ENCODE data around the gene CLCNKA. TPM values are rescaled to one million over a fixed set of nuclear protein-coding genes. Genes with fewer than 3 reads are reported as not detected.

Gene CLCNKA
- total and polyA plus RNA-seq, 3 donors from 2014 or later, result 6.5 to 9.9 (median 6.9) TPM

GRCh38 chr1:16078925-16079656 is 57.3 kb downstream of the CLCNKA start:
- Histone ChIP-seq H3K9me3 (no peaks in the 10 kb centered on the region), H3K27ac (peak overlapping the region in 1 of 2 donors; percentile 59), H3K36me3 (ENCODE audit: low read depth, missing control alignments) (no peaks in the 10 kb centered on the region), H3K4me3 (no peak overlapping the region), H3K27me3 (no peaks in the 10 kb centered on the region), H3K4me1 (peaks cover 13% of the 10 kb centered on the region)
- peak; percentile 89 for DNase-seq
- TF ChIP-seq CTCF (IDR thresholded peaks at IDR 0.05) (peak; percentile 84 to 92 (median 88)), POLR2A (IDR thresholded peaks at IDR 0.05) (no peak)
- WGBS, 2 donors, result 36 to 40% methylated on average over 7 to 10 of the region's 10 CpGs
- intact Hi-C loops (cut with DNase I; ENCODE audit: low total_unique reads), result loop anchor here (2.0 kb wide), 1 partner anchor 110 kb away; no protein-coding TSS in a partner anchor

- peak; percentile 60 for DNase-seq
- intact Hi-C loops (cut with DNase I; ENCODE audit: low total_unique reads), result loop anchor here (2.0 to 10.0 kb wide), 2 partner anchors 102 to 164 kb away; no protein-coding TSS in a partner anchor
- 79 to 86% methylated on average over 5 of the region's 5 CpGs for WGBS, 2 donors
- no peaks in the 10 kb centered on the region for H3K36me3 ChIP-seq (ENCODE audit: low read depth, missing control alignments)
- TF ChIP-seq CTCF (IDR thresholded peaks at IDR 0.05) (no peak), POLR2A (IDR thresholded peaks at IDR 0.05) (no peak)
- H3K9me3 ChIP-seq, result no peaks in the 10 kb centered on the region
- no peak overlapping the region for H3K27ac ChIP-seq
- H3K27me3 ChIP-seq, result no peaks in the 10 kb centered on the region
- H3K4me1 ChIP-seq, result peaks cover 9% of the 10 kb centered on the region
- no peak overlapping the region for H3K4me3 ChIP-seq
Measured at GRCh38 chr1:16080422-16081150, 58.8 kb downstream of the CLCNKA start.

- Histone ChIP-seq H3K9me3 (no peaks in the 10 kb centered on the region), H3K4me3 (no peak overlapping the region), H3K4me1 (peaks cover 9% of the 10 kb centered on the region), H3K27ac (no peak overlapping the region), H3K36me3 (ENCODE audit: low read depth, missing control alignments) (no peaks in the 10 kb centered on the region), H3K27me3 (no peaks in the 10 kb centered on the region)
- TF ChIP-seq CTCF (IDR thresholded peaks at IDR 0.05) (no peak), POLR2A (IDR thresholded peaks at IDR 0.05) (no peak)
- intact Hi-C loops (cut with DNase I; ENCODE audit: low total_unique reads), result loop anchor here (2.0 to 10.0 kb wide), 2 partner anchors 101 to 163 kb away; no protein-coding TSS in a partner anchor
- DNase-seq, result no peak
- whole genome bisulfite sequencing, 2 donors, result 85 to 87% methylated on average over 6 to 9 of the region's 9 CpGs
Measured at GRCh38 chr1:16081636-16082035, 59.8 kb downstream of the CLCNKA start.

GRCh38 chr1:16082283-16083038 is 60.6 kb downstream of the CLCNKA start:
- Histone ChIP-seq H3K9me3 (no peaks in the 10 kb centered on the region), H3K27ac (no peak overlapping the region), H3K27me3 (no peaks in the 10 kb centered on the region), H3K4me3 (no peak overlapping the region), H3K36me3 (ENCODE audit: low read depth, missing control alignments) (no peaks in the 10 kb centered on the region), H3K4me1 (peaks cover 9% of the 10 kb centered on the region)
- WGBS, 2 donors, result 83 to 86% methylated on average over 9 of the region's 9 CpGs
- TF ChIP-seq POLR2A (IDR thresholded peaks at IDR 0.05) (no peak), CTCF (IDR thresholded peaks at IDR 0.05) (peak; percentile 63 to 76 (median 76))
- peak; percentile 78 for DNase-seq
- intact Hi-C loops (cut with DNase I; ENCODE audit: low total_unique reads), result loop anchor here (10.0 kb wide), 1 partner anchor 162 kb away; no protein-coding TSS in a partner anchor

All from testis (tissue), 3 donors.